ENCODE measurements around the gene CLEC11A.

DNA sequence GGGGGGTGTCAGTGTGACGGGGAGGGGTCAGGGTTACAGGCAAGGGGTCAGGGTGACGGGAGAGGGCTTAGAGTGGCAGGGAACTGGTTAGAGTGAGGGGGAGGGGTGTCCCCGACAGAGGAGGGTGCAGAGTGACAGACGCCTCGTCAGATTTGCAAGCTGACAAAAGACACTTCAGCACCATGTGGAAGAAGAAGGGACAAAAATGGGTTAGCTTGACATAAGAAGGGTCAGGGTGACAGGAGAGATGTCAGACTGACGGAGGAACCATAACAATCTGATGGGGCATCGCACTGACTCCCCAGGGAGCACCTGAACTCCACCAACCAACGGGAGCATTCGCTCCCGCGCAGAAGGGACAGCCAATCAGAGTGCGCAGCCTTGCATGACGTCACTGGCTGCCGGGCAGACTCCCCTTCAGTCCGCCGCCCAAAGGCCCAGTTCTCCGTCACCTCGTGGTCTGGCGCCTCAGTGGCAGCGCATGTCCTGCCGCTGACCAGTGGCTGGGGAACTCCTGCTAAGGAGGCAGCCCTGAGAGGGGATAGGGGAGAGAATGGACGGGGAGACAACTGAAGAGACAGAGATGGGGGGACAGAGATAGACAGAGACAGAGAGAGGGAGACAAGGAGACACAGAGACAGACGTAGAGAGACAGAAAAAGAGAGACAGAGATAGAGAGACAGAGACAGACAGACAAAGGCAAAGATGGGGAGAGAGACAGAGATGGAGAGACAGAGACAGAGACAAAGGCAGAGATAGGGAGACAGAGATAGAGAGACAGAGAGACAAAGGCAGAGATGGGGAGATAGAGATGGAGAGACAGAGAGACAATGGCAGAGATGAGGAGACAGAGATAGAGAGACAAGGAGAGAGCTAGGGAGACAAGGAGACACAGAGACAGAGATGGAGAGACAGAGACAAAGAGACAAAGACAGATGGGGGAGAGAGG, 43.7 kb upstream of the CLEC11A start:
- TF ChIP-seq, protein P1, sequence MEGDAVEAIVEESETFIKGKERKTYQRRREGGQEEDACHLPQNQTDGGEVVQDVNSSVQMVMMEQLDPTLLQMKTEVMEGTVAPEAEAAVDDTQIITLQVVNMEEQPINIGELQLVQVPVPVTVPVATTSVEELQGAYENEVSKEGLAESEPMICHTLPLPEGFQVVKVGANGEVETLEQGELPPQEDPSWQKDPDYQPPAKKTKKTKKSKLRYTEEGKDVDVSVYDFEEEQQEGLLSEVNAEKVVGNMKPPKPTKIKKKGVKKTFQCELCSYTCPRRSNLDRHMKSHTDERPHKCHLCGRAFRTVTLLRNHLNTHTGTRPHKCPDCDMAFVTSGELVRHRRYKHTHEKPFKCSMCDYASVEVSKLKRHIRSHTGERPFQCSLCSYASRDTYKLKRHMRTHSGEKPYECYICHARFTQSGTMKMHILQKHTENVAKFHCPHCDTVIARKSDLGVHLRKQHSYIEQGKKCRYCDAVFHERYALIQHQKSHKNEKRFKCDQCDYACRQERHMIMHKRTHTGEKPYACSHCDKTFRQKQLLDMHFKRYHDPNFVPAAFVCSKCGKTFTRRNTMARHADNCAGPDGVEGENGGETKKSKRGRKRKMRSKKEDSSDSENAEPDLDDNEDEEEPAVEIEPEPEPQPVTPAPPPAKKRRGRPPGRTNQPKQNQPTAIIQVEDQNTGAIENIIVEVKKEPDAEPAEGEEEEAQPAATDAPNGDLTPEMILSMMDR (IDR thresholded peaks at IDR 0.05; ENCODE audit: low read depth, low read length, poor library complexity, severe bottlenecking) = no peak
- TF ChIP-seq EZH2phosphoT487 (IDR thresholded peaks at IDR 0.05; ENCODE audit: borderline replicate concordance, low read length) = no peak
